ENCODE data around the gene SNAI3.

Gene SNAI3

DNA sequence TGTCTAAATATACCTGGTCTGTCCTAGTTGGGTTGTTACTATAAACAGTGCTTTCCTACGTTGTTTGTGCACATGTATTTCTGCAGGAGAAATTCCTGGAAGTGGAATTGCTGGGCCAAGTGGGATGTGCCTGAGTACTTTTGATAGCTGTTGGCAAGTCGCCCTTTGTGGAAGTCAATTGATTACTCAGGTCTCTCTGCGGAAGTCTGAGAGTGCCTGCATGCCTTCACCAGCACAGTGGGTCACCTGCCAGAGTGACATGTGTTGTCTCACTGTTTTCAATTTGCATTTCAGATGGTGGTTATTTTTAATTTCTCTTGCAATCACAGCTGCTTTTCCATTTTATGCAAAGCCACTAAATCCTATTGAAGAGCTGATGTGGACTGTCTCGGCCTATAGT lies 21.2 kb downstream of the SNAI3 start:
- DNase-seq: no peak

DNA sequence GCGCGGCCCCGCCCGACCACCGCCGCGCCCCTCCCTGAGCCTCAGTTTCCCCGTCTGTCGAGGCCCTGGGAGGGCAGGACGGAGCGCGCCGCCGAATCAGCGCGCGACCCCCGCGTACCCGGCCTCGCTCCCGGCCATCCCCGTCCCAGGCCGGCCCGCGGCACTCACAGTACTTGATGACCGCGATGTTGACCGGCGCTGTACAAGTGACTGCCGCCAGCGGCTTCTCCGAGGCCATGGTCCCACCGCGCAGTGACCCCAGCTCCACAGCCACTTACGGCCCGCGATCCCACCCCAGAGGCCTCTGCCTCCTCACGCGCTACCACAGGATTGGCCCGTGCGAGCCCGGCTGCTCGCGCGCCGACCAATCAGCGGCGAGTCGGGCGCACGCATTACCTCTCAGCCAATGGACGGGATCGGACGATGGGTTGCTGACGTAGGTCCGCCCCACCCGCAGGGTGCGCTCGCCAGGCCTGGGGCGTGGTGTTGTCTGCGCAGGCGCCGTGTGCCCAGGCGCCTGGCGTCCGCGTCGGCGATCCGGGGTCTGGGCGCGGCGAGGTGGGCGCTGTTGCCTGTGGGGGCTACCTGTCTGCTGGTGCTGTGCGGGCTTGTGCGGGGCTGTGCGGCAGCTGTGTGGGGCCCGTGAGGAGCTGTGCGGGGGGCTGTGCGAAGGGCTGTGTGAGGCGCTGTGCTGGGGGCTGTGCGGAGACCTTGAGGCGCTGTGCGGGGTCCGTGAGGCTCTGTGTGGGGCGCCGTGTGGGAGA lies 23.3 kb downstream of the SNAI3 start, which contains the start of gene MVD:
TSS of gene MVD (minus strand) at position 249 of the 764 bp plus-strand sequence. CDS start at position 238, 11 bp downstream.
- peak; percentile 98 for DNase-seq

DNA sequence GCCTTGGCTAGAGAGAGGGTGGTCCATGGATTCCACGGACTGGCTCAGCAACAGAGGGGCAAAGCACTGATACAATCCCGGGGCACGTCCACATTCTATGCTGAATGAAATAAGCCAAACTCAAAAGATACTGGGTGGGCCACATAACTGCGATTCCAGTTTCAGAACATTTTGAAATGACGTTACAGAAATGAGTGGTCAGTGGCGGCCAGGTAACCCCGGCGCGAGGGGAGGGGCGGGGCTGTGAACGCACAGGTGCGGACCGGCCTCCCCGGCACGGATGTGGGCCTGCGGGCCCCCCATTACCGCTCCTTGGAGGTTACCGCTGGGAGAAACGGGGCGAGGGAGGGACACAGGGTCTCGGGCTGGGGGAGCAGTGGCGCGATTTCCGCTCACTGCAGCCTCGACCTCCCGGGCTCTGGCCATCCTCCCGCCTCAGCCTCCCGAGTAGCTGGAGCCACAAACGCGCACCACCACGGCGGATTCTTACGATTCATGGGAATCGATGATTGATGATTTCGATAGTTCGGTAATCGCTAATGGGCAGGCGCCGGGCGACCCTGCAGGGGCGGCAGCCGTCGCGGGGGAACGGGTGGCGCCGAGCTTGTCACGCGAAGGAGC lies 24.0 kb downstream of the SNAI3 start:
- no peak for DNase-seq

DNA sequence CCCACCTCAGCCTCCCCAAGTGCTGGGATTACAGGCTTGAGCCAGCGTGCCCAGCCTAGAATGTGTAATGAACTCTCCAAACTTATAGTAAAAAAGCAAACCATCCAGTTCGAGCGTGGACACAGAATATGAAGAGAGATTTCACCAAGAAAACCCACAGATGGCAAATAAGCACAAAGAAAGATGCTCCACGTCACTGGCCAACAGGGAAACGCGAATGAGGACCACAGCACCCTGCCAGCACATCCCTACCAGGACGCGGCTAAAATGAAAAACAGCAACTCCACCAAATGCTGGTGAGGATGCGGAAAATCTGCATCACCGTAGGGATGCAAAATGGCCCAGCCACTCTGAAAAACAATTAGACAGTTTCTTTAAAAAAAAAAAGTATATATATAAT lies 24.8 kb downstream of the SNAI3 start:
- no peak for DNase-seq

DNA sequence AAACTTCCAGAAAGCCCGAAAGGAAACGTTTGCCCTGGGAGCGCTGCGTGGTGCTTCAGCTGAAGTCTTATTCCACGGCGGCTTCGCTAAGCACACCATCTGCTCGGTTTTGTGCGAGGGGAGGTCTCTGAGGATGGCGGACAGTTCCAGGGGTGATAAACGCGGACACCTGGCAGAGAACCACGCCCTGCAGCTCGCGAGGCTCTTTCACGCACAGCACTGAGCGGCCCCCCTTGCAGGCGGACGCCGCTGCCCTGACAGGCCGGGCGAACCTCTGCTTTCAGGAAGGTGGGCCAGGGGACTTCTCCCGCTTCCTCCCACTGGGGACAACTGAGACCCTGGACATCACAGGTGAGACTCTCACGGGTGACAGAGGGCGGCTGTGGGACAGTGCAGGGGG lies 27.1 kb downstream of the SNAI3 start:
- DNase-seq: no peak

DNA sequence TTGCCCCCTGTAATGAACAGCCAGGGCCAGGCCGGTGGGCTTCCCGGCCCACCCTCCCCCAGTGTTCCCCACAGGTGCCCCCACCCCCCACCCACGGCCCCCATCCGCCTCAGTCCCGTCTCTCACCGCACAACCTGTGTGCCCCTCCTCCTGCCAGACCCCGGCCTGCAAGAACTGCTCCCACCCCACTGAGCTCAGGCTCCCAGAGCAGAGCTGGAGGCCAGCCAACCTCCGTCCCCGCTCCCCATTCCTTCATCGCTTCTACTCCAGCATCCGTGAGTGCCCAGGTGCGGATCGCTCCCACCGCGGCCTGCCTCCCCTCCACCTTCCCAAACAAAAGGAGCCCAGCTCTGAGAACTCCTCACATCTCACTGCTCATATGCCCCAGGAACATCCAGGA lies 27.6 kb downstream of the SNAI3 start:
- DNase-seq: no peak

DNA sequence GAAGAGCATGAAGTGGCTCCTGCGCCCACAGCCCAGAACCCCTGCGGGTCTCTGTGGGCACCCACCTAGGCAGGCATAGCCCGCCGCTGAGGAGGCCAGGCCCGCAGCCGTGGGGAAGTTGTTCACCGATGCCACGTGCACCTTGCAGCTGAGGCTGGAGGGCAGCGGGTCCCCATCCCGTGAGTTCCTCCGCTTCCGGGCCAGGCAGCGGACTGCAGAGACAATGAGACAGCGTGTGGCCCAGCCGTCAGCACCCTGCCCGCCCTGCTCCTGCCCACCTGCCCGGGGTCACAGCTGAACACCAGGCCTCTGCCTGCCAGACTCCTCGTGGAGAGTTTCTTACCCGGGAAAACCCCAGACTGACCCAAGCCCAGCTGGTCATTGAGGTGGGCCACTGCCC lies 28.9 kb downstream of the SNAI3 start:
- DNase-seq: no peak

DNA sequence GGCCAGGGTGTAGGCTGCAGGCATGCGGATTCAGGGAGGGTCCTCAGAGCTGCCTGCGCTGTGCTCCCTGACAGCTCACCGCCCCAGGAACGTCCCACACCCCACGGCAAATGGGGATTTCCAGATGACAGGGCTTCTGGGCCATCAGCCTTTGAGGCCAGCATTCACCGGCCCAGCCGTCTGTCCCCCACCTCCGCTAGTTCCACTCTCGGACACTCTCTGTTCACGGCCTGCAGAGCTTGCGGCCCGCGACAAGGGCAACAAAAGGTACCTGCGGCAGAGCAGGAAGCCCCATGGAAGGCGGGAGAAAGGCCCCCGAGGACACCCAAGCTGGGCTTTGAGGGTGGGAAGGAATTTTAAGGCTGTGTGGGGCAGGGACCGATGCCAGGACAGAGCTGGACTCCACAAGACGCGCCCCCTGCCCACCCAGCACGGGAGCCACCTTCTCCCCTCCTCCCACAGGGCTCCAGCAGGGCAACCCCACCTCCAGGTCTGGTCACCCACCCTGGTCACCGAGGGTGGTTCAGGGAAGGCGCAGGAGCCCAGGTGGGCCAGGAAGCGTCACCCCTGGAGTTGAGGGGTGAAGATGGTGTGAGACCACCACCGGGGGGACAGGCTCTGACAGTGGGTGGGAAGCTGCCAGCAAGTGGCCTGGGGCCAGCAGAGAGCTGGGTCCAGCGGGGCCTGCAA lies 29.9 kb downstream of the SNAI3 start:
- DNase-seq: no peak

DNA sequence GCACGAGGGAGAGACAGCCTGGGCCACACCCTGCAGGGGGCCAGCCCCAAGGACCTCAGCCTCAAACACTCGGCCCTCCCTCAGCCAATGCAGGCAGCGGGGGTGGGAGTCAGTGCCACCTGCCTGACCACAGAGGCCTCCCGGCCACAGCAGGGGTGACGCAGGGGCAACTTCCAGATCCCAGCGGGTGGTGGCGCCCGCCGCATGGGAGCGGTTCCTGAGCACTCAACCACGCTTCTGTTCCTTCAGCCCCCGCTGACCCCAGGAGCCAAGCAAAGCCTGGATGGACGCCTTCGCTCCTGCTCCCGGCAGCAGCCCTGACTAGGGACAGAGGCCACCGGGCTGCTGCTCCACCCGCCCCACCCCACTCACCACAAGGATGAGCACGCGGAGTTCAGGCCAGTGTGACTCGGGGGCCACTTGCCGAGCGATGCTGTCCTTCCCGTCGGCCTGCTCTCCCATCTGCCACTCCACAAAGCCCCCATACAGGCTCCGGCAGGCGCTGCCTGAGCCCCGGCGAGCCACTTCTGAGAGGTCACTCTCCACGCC lies 30.5 kb downstream of the SNAI3 start:
- DNase-seq: no peak

DNA sequence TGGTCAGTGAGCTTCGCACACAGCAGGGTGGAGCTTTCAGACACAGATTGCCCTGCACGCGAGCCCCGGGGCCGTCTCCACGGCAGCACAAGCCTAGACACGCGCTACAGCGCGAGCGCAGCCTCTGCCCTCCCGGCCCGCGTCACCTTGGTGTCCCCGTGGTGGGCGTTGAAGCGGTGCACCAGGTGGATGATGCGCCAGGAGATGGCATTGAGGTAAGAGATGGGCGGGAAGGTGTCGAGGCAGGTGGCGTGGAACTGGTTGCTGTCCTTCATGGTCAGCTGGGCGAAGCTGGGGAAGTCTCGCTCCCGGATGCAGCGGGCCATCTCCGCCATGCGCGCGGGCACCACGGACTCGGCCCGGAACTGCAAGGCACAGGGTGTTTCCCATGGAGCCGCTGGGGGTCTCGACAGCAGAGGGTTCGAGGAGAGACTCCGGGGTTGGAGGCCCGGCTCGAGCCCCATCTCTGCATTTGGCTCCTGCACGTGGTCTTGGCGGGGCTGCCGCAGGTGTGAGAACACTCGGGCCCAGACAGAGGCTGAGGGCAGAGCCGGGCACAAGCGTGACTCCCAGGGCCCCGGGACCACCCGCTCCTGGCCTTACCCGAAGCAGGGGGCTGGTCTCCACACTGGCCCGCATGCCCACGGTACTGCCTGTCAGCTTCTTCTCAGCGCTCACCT lies 31.1 kb downstream of the SNAI3 start:
- DNase-seq: no peak

DNA sequence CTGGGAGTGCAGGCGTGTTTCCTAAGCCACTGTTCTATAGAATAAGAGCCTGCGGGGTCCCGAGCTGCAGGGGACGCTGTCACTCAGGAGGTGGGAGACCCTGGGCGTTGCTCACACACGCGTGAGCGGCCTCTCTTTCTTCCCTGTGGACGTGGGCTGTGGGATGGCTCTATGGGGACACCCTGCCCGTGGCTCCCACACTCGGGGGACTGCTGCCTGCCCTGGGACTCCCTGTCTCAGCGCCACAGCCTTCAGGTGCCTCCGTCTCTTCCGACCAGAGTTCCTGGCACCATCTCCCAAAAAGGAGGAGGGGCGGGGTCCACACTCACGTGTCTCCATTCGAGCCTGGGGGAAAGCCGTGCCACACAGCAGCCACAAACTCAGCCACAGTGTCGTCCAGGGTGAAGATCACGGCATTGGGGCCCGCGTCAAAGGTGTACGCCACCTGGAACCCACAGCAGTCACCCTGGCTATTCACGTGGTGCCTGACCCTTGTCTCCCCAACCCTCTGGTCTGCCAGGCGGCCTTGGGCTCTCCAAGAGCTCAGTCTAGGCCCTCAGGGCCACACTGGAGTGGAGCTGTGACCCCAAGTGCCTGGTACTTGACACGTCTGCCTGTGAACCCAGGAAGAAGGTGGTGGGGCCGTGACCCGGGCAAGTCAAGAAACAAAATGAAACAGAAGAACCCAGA lies 31.8 kb downstream of the SNAI3 start:
- DNase-seq: no peak

DNA sequence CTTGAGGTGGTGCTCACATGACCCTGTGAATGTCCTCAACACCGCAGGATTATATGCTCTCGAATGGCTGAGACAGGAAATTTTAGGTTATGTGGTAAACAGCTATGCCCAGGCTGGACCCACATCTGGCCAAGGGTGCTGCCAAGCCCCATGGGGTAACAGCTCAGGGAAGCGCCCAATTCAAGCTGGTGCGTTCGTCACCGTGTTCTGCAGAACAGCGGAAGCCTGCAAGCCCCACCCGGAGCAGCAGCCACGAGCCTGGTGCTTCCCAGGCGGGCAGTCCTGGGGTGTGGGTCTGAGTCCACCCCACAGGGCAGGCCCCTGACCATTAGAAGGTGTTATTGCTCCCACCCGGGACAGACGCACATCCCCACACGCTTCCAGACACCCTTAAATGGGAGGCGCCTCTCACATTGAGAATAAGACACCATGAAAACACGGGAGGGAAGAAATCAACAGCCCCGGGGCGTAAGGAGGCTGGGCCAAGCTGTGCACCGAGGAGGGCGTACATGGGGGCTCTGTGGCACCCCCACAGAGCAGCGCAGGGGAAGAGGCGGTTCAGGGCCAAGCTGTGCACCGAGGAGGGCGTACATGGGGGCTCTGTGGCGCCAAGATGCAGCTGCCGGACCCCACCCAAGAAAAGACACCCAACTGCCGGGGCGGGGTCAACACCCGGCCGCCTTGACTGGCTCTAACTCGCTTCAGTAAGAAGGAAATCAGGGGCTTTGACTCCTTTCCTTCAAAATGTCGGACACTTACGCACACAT lies 32.5 kb downstream of the SNAI3 start:
- DNase-seq: no peak

DNA sequence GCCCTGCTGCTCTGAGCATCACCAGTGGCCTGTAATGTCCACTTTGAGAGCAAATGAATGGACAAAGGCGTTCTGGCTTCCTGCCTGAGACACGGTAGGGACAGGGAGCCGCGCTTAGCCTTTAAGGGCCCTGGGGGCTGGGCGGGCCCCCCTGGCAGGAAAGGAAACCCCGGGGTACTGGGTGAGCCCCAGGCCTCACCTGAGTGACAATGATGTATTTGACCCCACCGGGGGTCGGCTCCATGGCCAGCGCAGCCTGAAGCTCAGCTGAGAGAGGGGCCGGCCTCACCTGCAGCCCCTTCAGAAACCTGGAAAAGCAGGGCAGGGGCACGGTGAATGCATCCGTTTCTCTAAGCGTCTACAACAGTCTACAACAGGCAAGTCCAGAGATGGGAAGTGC lies 33.2 kb downstream of the SNAI3 start:
- no peak for DNase-seq

DNA sequence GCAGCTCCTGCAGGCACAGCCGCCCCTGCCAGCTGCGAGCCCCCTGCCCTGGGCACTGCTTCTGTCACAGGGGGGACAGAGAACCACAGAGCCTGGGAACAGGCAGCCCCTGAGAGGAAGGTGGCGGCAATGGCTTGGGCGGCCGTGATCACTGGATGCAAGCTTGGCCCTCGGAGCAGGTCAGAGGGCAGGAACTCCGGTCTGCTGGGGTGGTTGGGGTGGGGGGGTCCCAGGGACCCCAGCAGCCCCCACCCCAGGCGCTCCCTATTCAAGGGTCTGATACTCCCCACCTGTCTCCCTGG lies 33.6 kb downstream of the SNAI3 start:
- DNase-seq: no peak

DNA sequence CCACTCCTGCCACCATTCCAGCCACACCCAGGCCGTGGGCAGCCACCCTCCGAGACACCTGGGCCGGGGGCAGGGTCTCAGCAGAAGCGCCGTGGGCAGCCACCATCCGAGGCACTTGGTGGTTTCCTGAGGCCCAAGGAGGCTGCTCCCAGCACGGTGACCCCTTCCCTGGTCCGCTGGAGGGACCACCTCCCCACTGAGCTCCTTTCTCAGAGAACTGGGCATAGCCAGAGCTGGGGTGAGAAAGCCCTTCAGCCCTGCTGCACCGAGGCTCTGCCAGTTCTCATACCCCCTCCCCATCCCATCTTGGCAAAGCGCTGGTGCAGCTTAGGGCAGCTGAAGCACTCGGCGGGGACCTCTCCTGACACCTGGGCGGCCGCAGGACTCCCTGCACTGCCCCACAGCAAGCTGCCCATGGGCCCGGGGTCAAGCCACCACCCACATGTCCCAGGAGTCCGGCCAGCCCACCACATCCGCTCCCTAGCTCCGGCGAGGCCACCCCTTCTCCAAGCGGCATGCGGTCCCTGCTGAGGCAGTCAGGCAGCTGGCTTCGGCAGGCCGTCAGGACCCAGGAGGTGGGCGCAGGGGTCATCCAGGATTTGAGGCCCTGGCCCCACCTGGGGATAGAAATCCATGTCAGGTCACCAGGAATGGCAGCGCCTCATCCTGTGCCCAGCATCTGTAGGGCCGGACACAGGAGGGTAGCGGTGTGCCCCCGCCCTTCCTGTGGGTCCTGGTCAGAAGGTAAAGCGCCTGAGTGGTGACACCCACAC lies 34.1 kb downstream of the SNAI3 start:
- no peak for DNase-seq

DNA sequence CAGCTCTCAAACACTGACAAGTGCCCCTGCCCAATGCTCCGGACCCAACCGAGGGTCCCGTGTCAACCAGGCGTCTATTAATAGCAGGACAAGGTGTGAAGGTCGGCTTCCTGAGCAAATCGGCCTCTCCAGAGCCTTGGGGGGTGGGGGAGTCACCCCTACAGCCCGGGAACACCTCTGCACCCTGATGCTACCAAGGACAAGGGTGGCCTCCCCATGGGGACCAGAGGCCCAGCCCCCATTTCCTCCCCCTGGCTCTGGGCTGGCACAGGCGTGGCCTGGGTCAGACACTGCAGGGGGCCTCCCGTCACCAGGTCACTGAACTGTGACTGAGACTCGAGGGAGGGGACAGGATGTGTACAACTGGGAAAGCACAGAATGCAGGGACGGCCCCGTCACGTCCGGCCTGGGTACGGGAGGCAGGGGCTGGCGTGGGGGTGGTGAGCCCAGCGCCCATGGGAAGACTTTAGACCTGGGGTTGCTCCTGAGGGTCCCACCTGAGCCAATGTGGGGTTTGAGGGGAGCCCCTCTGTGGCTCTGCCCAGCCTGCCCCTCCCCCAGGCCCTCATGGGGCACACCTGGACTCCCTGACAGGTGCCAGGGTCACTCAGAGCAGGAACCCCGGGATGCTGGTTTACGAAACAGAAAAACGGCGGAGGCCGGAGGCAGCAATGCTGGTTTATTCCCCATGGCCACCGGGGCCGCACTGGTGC lies 34.9 kb downstream of the SNAI3 start:
- DNase-seq: no peak

DNA sequence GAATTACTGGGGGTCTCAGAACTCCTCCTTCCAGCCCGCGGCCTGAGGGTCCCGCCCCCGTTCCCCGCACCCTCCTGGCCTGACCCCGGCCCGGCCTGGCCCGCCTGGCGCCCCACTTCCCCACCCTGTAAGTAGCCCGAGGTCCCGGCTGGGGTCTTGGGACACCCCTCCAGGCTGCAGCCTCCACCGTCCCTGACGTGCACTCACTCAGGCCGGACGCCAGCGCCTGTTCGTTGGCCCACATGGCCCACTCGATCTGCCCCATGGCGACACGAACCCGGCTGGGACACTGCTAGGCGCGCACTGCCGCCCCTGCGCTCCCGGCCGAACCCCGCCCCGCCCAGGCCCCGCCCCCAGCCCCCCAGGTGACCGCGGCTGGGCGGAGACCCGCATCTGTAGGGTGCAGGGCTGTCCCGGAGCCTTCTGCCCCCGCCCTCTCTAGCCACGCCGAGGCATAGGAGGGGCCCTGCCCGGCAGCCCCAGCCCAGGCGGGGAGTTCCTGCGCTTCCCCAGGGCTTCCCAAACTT lies 35.5 kb downstream of the SNAI3 start, which contains the start of gene CYBA:
TSS of gene CYBA (minus strand) at position 305 of the 527 bp plus-strand sequence. CDS start at position 265, 40 bp downstream.
- DNase-seq: peak; percentile 72

DNA sequence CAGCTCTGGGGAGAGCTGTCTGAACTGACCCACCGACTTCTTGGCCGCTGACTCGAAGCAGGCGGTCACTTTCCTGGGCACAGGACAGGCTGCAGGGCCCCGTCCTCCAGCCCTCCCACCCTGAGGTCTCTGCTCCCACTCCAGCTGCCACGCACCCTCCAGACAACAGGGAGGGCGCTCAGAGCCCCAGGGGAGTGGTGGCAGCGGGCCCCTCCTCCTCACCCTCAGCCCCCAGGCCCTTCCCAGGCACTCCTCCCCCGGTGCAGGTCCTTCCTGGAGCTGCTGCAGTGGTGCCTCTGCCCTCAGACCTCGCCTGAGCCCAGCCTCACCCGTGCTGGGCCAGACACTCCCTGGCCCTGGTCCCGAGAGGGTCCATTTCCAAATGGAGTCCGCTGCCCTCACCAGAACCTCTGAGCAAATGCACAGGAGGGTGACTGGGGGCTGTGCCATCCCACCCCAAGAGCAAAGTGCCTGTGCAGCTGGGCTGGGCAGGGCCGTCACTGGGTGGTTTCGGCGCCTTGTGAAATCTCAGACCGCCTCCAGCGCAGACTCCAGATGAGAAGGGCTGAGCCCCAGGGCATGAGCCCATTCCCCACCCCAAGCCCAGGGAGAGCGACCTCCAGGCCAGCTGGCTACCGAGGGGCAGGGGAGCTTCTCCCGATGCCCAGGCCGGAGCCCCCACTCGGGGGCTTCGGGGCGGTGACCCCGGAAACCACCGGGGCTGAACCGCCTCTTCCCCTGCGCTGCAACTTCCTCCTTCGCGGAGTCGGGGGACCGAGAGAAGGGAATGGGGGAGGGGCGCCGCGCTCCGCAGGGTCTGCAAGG lies 36.2 kb downstream of the SNAI3 start:
- no peak for DNase-seq
